ENCODE data around the gene SH3BP2.

- TF ChIP-seq ZNF384 (IDR thresholded peaks at IDR 0.05; ENCODE audit: borderline replicate concordance, low read depth, low read length) (no peak), EP300 (IDR thresholded peaks at IDR 0.05; ENCODE audit: borderline replicate concordance in 1 of 2, control insufficient read depth in 1 of 2, low read depth in 2 of 2, low read length in 2 of 2) (no peak), CTCF (IDR thresholded peaks at IDR 0.05 in 2 of 3, conservative IDR thresholded peaks at IDR 0.05 in 1 of 3; ENCODE audit: control insufficient read depth in 2 of 3, extremely low read depth in 1 of 3, insufficient read depth in 1 of 3, low read depth in 3 of 3, low read length in 3 of 3) (no peak), HDGF (IDR thresholded peaks at IDR 0.05) (no peak), ETV6 (conservative IDR thresholded peaks at IDR 0.05 in 1 of 2, IDR thresholded peaks at IDR 0.05 in 1 of 2; ENCODE audit: borderline replicate concordance in 1 of 2, low read depth in 1 of 2) (no peak), RFX5 (IDR thresholded peaks at IDR 0.05; ENCODE audit: low read depth, low read length) (no peak), TCF12 (IDR thresholded peaks at IDR 0.05; ENCODE audit: low read depth, low read length) (no peak), USF2 (IDR thresholded peaks at IDR 0.05; ENCODE audit: borderline replicate concordance, low read depth, low read length) (no peak), MAX (IDR thresholded peaks at IDR 0.05; ENCODE audit: low read depth, low read length) (no peak), POLR2A (IDR thresholded peaks at IDR 0.05; ENCODE audit: low read depth, low read length) (no peak), ZZZ3 (IDR thresholded peaks at IDR 0.05; ENCODE audit: control insufficient read depth, insufficient read length, low read depth) (no peak), POLR2AphosphoS5 (IDR thresholded peaks at IDR 0.05; ENCODE audit: low read length) (no peak)
These were observed 46.2 kb downstream of the SH3BP2 start for GRCh38 chr4:2839060-2839459.
